ENCODE results near the gene VPS41. TPM values are rescaled to one million over a fixed set of nuclear protein-coding genes. Genes with fewer than 3 reads are reported as not detected.

The VPS41 gene
- total RNA-seq, 6 experiments from 2014 or later: 21.6 to 43.5 (median 26.8) TPM

- Histone ChIP-seq H3K4me1 (no peaks in the 10 kb centered on the region), H3K4me3 (no peak overlapping the region), H3K27ac (no peak overlapping the region), H3K27me3 (no peaks in the 10 kb centered on the region), H3K9me3 (no peaks in the 10 kb centered on the region), H3K36me3 (no peaks in the 10 kb centered on the region)
- intact Hi-C loops (cut with DNase I): no loop called here
- 73% methylated on average over 3 of the region's 3 CpGs for WGBS (ENCODE audit: insufficient coverage, low coverage, low lambda C conversion rate, missing lambda C conversion rate)
- ATAC-seq (no peak), DNase-seq (no peak)
- TF ChIP-seq POLR2A (IDR thresholded peaks at IDR 0.05): no peak
- TF ChIP-seq, protein P1, sequence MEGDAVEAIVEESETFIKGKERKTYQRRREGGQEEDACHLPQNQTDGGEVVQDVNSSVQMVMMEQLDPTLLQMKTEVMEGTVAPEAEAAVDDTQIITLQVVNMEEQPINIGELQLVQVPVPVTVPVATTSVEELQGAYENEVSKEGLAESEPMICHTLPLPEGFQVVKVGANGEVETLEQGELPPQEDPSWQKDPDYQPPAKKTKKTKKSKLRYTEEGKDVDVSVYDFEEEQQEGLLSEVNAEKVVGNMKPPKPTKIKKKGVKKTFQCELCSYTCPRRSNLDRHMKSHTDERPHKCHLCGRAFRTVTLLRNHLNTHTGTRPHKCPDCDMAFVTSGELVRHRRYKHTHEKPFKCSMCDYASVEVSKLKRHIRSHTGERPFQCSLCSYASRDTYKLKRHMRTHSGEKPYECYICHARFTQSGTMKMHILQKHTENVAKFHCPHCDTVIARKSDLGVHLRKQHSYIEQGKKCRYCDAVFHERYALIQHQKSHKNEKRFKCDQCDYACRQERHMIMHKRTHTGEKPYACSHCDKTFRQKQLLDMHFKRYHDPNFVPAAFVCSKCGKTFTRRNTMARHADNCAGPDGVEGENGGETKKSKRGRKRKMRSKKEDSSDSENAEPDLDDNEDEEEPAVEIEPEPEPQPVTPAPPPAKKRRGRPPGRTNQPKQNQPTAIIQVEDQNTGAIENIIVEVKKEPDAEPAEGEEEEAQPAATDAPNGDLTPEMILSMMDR (IDR thresholded peaks at IDR 0.05): no peak
Measured at GRCh38 chr7:38834357-38834756, 74.6 kb downstream of the VPS41 start.

DNA sequence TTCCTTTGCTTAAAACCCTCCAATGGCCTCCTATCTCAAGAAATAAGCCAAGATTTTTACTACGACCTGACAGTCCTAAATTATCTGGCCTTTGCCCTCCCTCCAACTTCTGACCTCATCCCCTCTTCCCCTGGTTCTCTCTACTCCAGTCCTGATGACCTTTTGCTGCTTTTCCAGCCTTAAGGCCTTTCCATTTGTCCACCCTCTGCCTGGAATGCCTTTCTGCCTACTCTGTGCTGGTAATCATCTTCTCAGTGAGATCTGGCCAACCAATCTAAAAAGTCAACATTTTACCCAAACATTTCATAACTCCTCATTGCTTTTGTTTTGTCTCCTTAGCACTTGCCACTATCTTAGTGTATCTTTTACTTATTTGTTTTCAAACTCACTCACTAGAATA, 75.7 kb downstream of the VPS41 start:
- H3K4me3 ChIP-seq: no peak overlapping the region
- intact Hi-C loops (cut with DNase I): no loop called here
- no peaks in the 10 kb centered on the region for H3K4me1 ChIP-seq
- no peak overlapping the region for H3K27ac ChIP-seq
- peak in 2 of 4 donors; percentile 54 to 57 for ATAC-seq
- H3K27me3 ChIP-seq: no peaks in the 10 kb centered on the region
- no peaks in the 10 kb centered on the region for H3K9me3 ChIP-seq
- WGBS (ENCODE audit: insufficient coverage, low coverage, low lambda C conversion rate, missing lambda C conversion rate): 69% methylated on average over 1 of the region's 1 CpG
- DNase-seq: no peak
- H3K36me3 ChIP-seq: no peaks in the 10 kb centered on the region
- TF ChIP-seq, protein P1 (IDR thresholded peaks at IDR 0.05): no peak
- no peak for TF ChIP-seq POLR2A (IDR thresholded peaks at IDR 0.05)

- WGBS (ENCODE audit: insufficient coverage, low coverage, low lambda C conversion rate, missing lambda C conversion rate): 43% methylated on average over 6 of the region's 6 CpGs
- ATAC-seq (peak; percentile 42 to 87 (median 72)), DNase-seq (no peak)
- Histone ChIP-seq H3K9me3 (no peaks in the 10 kb centered on the region), H3K27ac (no peak overlapping the region), H3K4me1 (no peaks in the 10 kb centered on the region), H3K36me3 (no peaks in the 10 kb centered on the region), H3K27me3 (no peaks in the 10 kb centered on the region), H3K4me3 (no peak overlapping the region)
- intact Hi-C loops (cut with DNase I): no loop called here
- no peak for TF ChIP-seq POLR2A (IDR thresholded peaks at IDR 0.05)
- TF ChIP-seq, protein P1 (IDR thresholded peaks at IDR 0.05): no peak
Measured at GRCh38 chr7:38831259-38831996, 77.6 kb downstream of the VPS41 start.

DNA sequence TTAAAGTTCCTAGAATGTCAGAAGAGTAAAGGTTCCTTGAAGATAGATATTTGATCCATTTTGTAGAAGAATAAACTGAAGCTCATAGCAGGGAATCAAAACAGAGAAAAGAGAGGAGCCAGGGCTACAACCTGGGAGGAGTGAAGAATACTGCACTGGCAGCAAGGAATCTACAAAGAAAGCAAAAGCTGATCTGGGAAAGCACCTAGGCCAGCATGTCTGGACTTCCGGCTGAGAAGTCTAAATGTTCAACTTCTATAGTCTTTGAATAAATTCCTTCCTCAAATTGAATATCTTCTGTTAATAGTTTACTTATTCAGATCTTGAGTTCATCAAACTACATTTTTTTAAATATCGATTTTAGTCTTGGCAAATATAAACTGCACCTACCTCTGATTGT, 78.2 kb downstream of the VPS41 start:
- TF ChIP-seq, protein P1 (IDR thresholded peaks at IDR 0.05): no peak
- no peak for TF ChIP-seq POLR2A (IDR thresholded peaks at IDR 0.05)
- Histone ChIP-seq H3K36me3 (no peaks in the 10 kb centered on the region), H3K27ac (no peak overlapping the region), H3K9me3 (no peaks in the 10 kb centered on the region), H3K4me1 (no peaks in the 10 kb centered on the region), H3K27me3 (no peaks in the 10 kb centered on the region), H3K4me3 (no peak overlapping the region)
- 55% methylated on average over 2 of the region's 2 CpGs for WGBS (ENCODE audit: insufficient coverage, low coverage, low lambda C conversion rate, missing lambda C conversion rate)
- peak in 2 of 4 donors; percentile 37 to 47 for ATAC-seq
- intact Hi-C loops (cut with DNase I): no loop called here
- DNase-seq: no peak
